HG03039 (cell line): ENCODE measurements around the gene NDUFS3.

Source experiments
- ATAC-seq: cut with Tn5 transposase; IDR thresholded peaks from one replicate; pipeline ENCODE4 v1.9.1; 2021; ENCODE audit warnings: mild to moderate bottlenecking, moderate library complexity; ENCODE audit not compliant: unreplicated experiment

NDUFS3 gene

DNA sequence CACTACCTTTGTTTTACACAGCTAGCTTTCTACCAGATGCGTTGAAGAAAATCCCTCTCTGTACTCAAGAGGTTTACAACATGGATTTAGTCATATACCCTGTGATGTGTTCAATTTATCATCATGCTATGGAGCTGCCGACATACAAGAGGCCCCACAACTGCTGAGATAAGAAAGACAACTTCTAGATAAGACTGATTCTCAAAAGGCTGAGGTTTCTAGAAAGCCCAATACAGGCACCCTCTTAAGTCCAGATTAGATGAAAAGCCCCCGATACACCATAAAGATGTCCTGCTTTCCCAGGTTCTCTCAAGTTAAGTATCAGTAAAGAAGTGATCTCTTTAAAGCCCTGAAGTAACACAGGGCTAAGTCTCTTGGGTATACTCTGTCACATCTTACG is 49.2 kb downstream of the NDUFS3 start:
- no peak for ATAC-seq

- ATAC-seq: no peak
These were observed 52.6 kb downstream of the NDUFS3 start for GRCh38 chr11:47631473-47631872.
